ENCODE measurements around the gene PMFBP1. TPM values are rescaled to one million over a fixed set of nuclear protein-coding genes. Genes with fewer than 3 reads are reported as not detected.
A peak's percentile ranks its signal among the peaks of the same experiment; 100 is the strongest.

PMFBP1 gene
- polyA plus RNA-seq, 6 donors from 2014 or later: 0.23 to 1.3 TPM; not detected in 4

DNA sequence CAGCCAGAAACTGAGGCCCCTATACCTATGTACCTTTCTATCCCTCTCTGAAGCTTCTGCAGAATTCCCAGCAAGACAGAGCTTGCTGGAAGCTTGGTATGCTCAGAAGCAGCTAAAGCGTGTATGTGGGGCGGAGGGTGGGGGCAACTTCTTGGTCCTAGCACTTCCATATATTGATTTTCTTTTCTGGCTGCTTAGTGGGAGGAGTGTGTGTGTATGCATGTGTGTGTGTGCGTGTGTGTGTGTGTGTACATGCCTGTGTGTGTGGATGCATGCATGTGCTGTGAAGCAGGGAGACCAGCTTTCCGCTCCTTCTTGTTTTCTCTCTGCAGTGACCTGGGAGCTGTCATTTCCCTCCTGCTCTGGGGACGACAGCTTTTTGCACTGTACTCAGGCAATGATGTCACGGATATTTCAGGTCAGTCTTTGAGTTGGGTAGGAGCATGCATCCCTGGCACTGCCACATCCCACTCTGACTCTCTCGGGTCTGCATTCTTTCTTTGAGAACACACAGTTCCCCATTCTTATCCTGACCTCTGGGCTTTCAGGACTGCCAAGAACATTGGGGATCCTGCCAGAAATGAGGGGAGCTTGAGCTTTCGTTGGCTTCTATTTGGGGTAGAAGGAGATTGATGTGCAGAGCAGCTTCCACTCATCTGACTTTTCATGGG, 98.3 kb downstream of the PMFBP1 start:
- H3K27me3 Mint-ChIP-seq: no peaks in the 10 kb centered on the region
- peak overlapping the region in 1 of 6 donors; percentile 67 for H3K27ac Mint-ChIP-seq
- peaks cover 0 to 11% (median 0%) of the 10 kb centered on the region in 3 donors for H3K4me1 Mint-ChIP-seq
- no peak for DNase-seq
- no peak overlapping the region for H3K4me3 Mint-ChIP-seq
- no peak for ATAC-seq (ENCODE audit: low read depth in 2 of 2)
- H3K36me3 Mint-ChIP-seq: no peaks in the 10 kb centered on the region
- no peaks in the 10 kb centered on the region for H3K9me3 Mint-ChIP-seq

DNA sequence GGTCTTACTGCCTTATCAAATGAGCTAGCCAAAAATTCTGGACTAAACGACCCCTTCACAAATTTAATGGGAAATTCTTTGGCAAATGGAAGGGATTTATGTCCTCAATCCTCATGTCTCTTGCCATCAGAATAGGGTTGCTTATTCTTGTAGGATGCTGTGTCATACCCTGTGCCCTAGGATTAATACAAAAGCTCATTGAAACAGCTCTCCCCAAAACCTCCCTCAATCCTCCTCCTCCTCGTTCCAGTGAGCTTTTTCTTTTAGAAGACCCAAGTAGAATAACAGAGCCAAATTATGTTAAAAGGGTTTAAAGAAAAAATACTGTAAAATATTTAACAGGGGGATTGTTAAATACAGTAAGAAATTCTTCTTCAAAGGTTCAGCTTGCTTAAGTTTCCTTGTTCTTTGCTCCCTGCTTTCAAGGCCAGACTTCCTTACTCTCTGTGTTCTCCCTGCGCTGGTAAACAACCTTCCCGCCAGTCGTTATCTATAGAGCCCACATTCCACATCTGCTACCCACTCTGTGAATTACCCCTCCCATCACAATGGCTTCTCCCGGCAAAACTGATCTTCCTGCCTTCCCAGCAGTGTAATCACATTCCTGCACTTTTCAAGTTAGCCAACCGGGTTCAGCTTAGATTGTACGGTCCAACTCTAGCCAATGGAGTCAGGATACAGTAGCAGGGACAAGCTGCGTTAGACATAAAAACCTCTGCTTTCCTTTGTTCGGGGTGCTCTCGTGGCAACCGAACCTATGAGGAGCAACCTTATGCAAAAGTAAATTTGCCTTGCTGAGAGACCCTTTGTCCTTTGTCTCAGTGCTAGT, 99.2 kb downstream of the PMFBP1 start:
- DNase-seq (no peak), ATAC-seq (ENCODE audit: low read depth in 2 of 2) (no peak)
- H3K36me3 Mint-ChIP-seq: no peaks in the 10 kb centered on the region
- H3K9me3 Mint-ChIP-seq: no peaks in the 10 kb centered on the region
- H3K27ac Mint-ChIP-seq: no peak overlapping the region
- H3K27me3 Mint-ChIP-seq: no peaks in the 10 kb centered on the region
- peak overlapping the region in 1 of 8 donors; percentile 61 for H3K4me3 Mint-ChIP-seq
- peaks cover 0 to 11% (median 0%) of the 10 kb centered on the region in 3 donors for H3K4me1 Mint-ChIP-seq

Other genes with a start within 250 kb of the PMFBP1 start
- gene PKD1L3, start 171.8 kb downstream of the PMFBP1 start, polyA plus RNA-seq (ENCODE audit: low read depth in 6 of 6): not detected
- gene DHODH, start 163.4 kb downstream of the PMFBP1 start, polyA plus RNA-seq (ENCODE audit: low read depth in 6 of 6): 10 to 100 TPM in 2 of 6 donors, 1 to 10 TPM in 4; 4.3 to 13.0 (median 9.0) TPM
- under 1 TPM in 2 of 6 donors, not detected in 4; 0.38 to 0.53 TPM for gene HP, start 117.7 kb downstream of the PMFBP1 start, polyA plus RNA-seq (ENCODE audit: low read depth in 6 of 6)
- gene HPR, start 108.9 kb downstream of the PMFBP1 start, polyA plus RNA-seq (ENCODE audit: low read depth in 6 of 6): not detected
- gene TXNL4B, start 78.5 kb downstream of the PMFBP1 start, polyA plus RNA-seq (ENCODE audit: low read depth in 6 of 6): 10 to 100 TPM; 11.1 to 19.8 (median 16.0) TPM
- gene DHX38, start 78.3 kb downstream of the PMFBP1 start, polyA plus RNA-seq (ENCODE audit: low read depth in 6 of 6): 10 to 100 TPM; 15.3 to 29.6 (median 20.1) TPM